Testis (tissue), 2 donors: Measurements from ENCODE around the gene BOC.

ENCODE experiments used
- CTCF ChIP-seq, 3 experiments: fragments of 450-650 bp in 2 of 3; fragments of 200-600 bp in 1 of 3; sonication (generic) in 1 of 3; IDR thresholded peaks; one replicate each; pipeline ENCODE4 v1.5.1; 2016 to 2019; ENCODE audit warnings: antibody characterized with exemption in 3 of 3, mild to moderate bottlenecking in 2 of 3, moderate library complexity in 1 of 3
- POLR2A ChIP-seq: fragments of 450-650 bp; IDR thresholded peaks from one replicate; pipeline ENCODE4 v1.6.1; 2017; ENCODE audit warnings: antibody characterized with exemption, mild to moderate bottlenecking, moderate library complexity

GRCh38 chr3:113170771-113171170, 40.6 kb upstream of the BOC start:
- TF ChIP-seq CTCF (IDR thresholded peaks at IDR 0.05): no peak
- TF ChIP-seq POLR2A: no peak
